Measurements from ENCODE around the gene CDH2. TPM values are rescaled to one million over a fixed set of nuclear protein-coding genes. Genes with fewer than 3 reads are reported as not detected.

CDH2 gene
- total RNA-seq, 1 experiment from 2014 or later, result 14.6 TPM

DNA sequence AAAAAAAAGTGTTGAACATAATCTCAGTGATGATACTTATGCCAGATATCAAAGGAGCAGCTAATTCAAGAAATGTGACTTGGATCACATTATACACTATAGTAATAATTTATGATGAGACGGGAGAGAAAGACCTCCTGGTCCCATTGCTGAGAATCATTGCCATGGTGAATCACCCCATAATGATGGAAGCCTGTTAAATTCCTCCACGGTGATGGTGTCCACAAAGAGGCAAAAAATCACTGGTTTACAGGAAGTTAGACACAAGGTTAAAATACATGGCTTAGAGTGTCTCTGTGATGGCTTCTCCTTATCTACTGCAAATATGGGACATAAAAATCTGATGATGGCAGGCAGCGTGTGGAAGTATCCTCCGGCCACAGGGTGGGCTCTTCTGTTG is 210.0 kb downstream of the CDH2 start:
- no peak overlapping the region for H3K4me3 Mint-ChIP-seq (ENCODE audit: unreplicated experiment)
- H3K9me3 Mint-ChIP-seq (ENCODE audit: unreplicated experiment), result no peaks in the 10 kb centered on the region
- TF ChIP-seq CTCF (IDR thresholded peaks at IDR 0.05; ENCODE audit: unreplicated experiment), result no peak
- no peaks in the 10 kb centered on the region for H3K27me3 Mint-ChIP-seq (ENCODE audit: insufficient read depth, unreplicated experiment)
- DNase-seq (ENCODE audit: unreplicated experiment), result no peak
- POLR2A ChIA-PET, result no interaction called here
- H3K27ac Mint-ChIP-seq (ENCODE audit: low read depth, unreplicated experiment), result no peak overlapping the region
- no peaks in the 10 kb centered on the region for H3K36me3 Mint-ChIP-seq (ENCODE audit: insufficient read depth, unreplicated experiment)
- no peaks in the 10 kb centered on the region for H3K4me1 Mint-ChIP-seq (ENCODE audit: insufficient read depth, unreplicated experiment)
- intact Hi-C loops (cut with micrococcal nuclease), result no loop called here
- CTCF ChIA-PET, result interaction anchor here (0.6 kb wide), 1 partner anchor 18 kb away, joined by 4 read pairs; no protein-coding TSS in a partner anchor
- BruUV-seq (replicated peaks), result no TSS peak

DNA sequence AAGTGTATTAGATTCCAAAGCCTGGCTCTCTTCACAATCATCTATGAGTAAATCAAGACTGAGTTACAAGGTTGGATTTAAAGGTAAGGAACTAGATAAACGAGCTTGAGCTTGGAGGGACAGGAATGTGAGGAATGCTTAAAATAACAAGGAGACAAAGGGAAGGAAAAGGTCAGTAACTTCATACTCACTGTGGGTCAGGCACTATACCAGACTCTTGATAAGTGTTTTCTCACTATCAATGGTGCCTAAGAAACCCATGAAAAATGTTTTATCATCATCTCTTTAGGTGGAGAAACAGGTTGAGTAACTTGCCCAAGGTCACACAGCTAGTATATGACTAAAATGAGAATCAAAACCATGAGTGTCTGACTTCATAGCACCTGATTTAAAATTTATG is 212.1 kb downstream of the CDH2 start:
- Mint-ChIP-seq H3K36me3 (ENCODE audit: insufficient read depth, unreplicated experiment) (peaks cover 6% of the 10 kb centered on the region), H3K9me3 (ENCODE audit: unreplicated experiment) (no peaks in the 10 kb centered on the region), H3K4me1 (ENCODE audit: insufficient read depth, unreplicated experiment) (no peaks in the 10 kb centered on the region), H3K4me3 (ENCODE audit: unreplicated experiment) (no peak overlapping the region), H3K27me3 (ENCODE audit: insufficient read depth, unreplicated experiment) (no peaks in the 10 kb centered on the region), H3K27ac (ENCODE audit: low read depth, unreplicated experiment) (no peak overlapping the region)
- TF ChIP-seq CTCF (IDR thresholded peaks at IDR 0.05; ENCODE audit: unreplicated experiment), result no peak
- no TSS peak for BruUV-seq (replicated peaks)
- DNase-seq (ENCODE audit: unreplicated experiment), result no peak
- intact Hi-C loops (cut with micrococcal nuclease), result no loop called here
- ChIA-PET POLR2A (no interaction called here), CTCF (no interaction called here)

GRCh38 chr18:27959101-27959500 is 217.8 kb downstream of the CDH2 start:
- BruUV-seq (replicated peaks), result no TSS peak
- ChIA-PET CTCF (no interaction called here), POLR2A (no interaction called here)
- intact Hi-C loops (cut with micrococcal nuclease), result no loop called here
- H3K4me1 Mint-ChIP-seq (ENCODE audit: insufficient read depth, unreplicated experiment), result no peaks in the 10 kb centered on the region
- DNase-seq (ENCODE audit: unreplicated experiment), result no peak
- peaks cover 6% of the 10 kb centered on the region for H3K36me3 Mint-ChIP-seq (ENCODE audit: insufficient read depth, unreplicated experiment)
- no peaks in the 10 kb centered on the region for H3K9me3 Mint-ChIP-seq (ENCODE audit: unreplicated experiment)
- H3K27me3 Mint-ChIP-seq (ENCODE audit: insufficient read depth, unreplicated experiment), result no peaks in the 10 kb centered on the region
- H3K4me3 Mint-ChIP-seq (ENCODE audit: unreplicated experiment), result no peak overlapping the region
- H3K27ac Mint-ChIP-seq (ENCODE audit: low read depth, unreplicated experiment), result no peak overlapping the region
- TF ChIP-seq CTCF (IDR thresholded peaks at IDR 0.05; ENCODE audit: unreplicated experiment), result no peak

DNA sequence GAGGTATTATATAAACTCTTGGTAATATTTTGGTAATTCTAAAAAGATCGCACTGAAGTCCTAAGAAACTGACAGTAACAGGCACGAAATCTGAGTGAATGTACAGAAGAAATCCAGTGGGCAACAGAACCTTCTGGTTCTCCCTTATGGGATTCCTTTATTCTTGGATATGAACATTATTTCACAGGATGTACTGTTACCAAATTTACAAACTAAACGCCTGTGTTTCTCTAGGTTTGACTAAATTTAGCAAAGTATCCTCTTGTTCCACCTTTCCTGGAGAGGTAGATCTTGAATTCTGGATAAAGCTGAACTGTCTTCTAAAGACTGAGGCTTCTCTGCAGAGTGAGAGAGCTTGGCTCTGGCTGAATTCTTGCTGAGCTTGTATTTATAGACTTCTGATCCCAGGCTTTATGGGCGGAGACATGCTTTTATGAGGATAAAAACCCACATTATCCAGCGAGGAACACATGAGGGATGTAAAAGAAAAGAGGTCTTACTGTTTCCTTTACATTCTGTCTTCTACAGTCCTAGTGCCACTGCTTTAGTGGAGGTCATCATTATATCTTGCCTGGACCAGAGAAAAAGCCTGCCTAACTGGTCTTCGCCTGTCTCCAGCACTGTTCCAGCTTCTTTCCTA is 220.8 kb downstream of the CDH2 start:
- H3K9me3 Mint-ChIP-seq (ENCODE audit: unreplicated experiment), result no peaks in the 10 kb centered on the region
- no peak overlapping the region for H3K27ac Mint-ChIP-seq (ENCODE audit: low read depth, unreplicated experiment)
- TF ChIP-seq CTCF (IDR thresholded peaks at IDR 0.05; ENCODE audit: unreplicated experiment), result no peak
- intact Hi-C loops (cut with micrococcal nuclease), result no loop called here
- ChIA-PET CTCF (interaction anchor here (0.6 to 0.7 kb wide), 2 partner anchors 260 to 780 kb away, joined by 3 read pairs; no protein-coding TSS in a partner anchor), POLR2A (interaction anchor here (0.6 kb wide), 1 partner anchor 66 kb away, joined by 3 read pairs; no protein-coding TSS in a partner anchor)
- H3K36me3 Mint-ChIP-seq (ENCODE audit: insufficient read depth, unreplicated experiment), result peaks cover 1% of the 10 kb centered on the region
- H3K27me3 Mint-ChIP-seq (ENCODE audit: insufficient read depth, unreplicated experiment), result no peaks in the 10 kb centered on the region
- H3K4me1 Mint-ChIP-seq (ENCODE audit: insufficient read depth, unreplicated experiment), result no peaks in the 10 kb centered on the region
- DNase-seq (ENCODE audit: unreplicated experiment), result no peak
- BruUV-seq (replicated peaks), result no TSS peak
- H3K4me3 Mint-ChIP-seq (ENCODE audit: unreplicated experiment), result no peak overlapping the region

Data from MCF 10A (cell line).